Prostate gland (tissue), 2 donors: ENCODE data around the gene RGSL1. TPM values are rescaled to one million over a fixed set of nuclear protein-coding genes. Genes with fewer than 3 reads are reported as not detected.

Source experiments
- DNase-seq: peaks from one replicate; pipeline ENCODE4 v3.0.0-alpha.2; 2019; ENCODE audit warnings: low spot score
- H3K27ac ChIP-seq, 2 donors: fragments of 200-600 bp; sonication (generic); 2 replicates each; pipeline ENCODE4 v1.5.1; 2017 to 2019
- H3K27me3 ChIP-seq: fragments of 200-600 bp; sonication (generic); replicated peaks from 2 replicates; pipeline ENCODE4 v1.5.1; 2019; ENCODE audit not compliant: insufficient read depth
- H3K36me3 ChIP-seq, 2 donors: fragments of 200-600 bp; sonication (generic); 1 replicate in 1 of 2; 2 replicates in 1 of 2; pipeline versions ENCODE4 v1.5.1 to v1.8.1; 2017 to 2019
- H3K4me1 ChIP-seq: fragments of 200-600 bp; sonication (generic); replicated peaks from 2 replicates; pipeline ENCODE4 v1.5.1; 2019
- H3K4me3 ChIP-seq, 2 donors: fragments of 200-600 bp; sonication (generic); 2 replicates each; pipeline ENCODE4 v1.5.1; 2017 to 2019
- H3K9me3 ChIP-seq: fragments of 200-600 bp; sonication (generic); 2 replicates; pipeline ENCODE4 v1.5.1; 2017
- CTCF ChIP-seq, 4 experiments: fragments of 200-600 bp in 2 of 4; fragments of 450-650 bp in 2 of 4; sonication (generic) in 2 of 4; IDR thresholded peaks; 1 replicate in 3 of 4; 2 replicates in 1 of 4; pipeline ENCODE4 v1.5.1; 2016 to 2019; ENCODE audit warnings: antibody characterized with exemption in 4 of 4, mild to moderate bottlenecking in 2 of 4, moderate library complexity in 2 of 4
- POLR2A ChIP-seq: fragments of 450-650 bp; IDR thresholded peaks from one replicate; pipeline ENCODE4 v1.6.1; 2016; ENCODE audit warnings: antibody characterized with exemption, mild to moderate bottlenecking
- POLR2AphosphoS5 ChIP-seq: sonication (generic); formaldehyde crosslinking; IDR thresholded peaks from one replicate; pipeline ENCODE4 v1.6.1; 2017; ENCODE audit warnings: antibody characterized with exemption
- WGBS: methylation state at CpG from one replicate; pipeline ENCODE4 v1.1.5; 2018; 5-methylcytosine and 5-hydroxymethylcytosine counted together
- intact Hi-C: fragments of 100-400 bp; cut with DNase I; formaldehyde crosslinking; loops from one replicate; pipeline ENCODE4 v1.14.2; 2022
- total RNA-seq, 2 donors: library from RNA; depleted of rRNA; stranded (reverse); fragments of >200 nt; gene quantifications; one replicate each; pipeline ENCODE4 v1.1.0, GENCODE V29; 2016

The RGSL1 gene
- total RNA-seq, 2 donors from 2014 or later, result 1.2 TPM; not detected in 1

GRCh38 chr1:182575540-182576149 lies 125.7 kb downstream of the RGSL1 start:
- no peak for DNase-seq
- H3K9me3 ChIP-seq, result no peaks in the 10 kb centered on the region
- H3K27ac ChIP-seq, result no peak overlapping the region
- 88% methylated on average over 3 of the region's 3 CpGs for WGBS
- H3K4me1 ChIP-seq, result no peaks in the 10 kb centered on the region
- intact Hi-C loops, result no loop called here
- H3K36me3 ChIP-seq, result no peaks in the 10 kb centered on the region
- H3K27me3 ChIP-seq, result no peaks in the 10 kb centered on the region
- H3K4me3 ChIP-seq, result no peak overlapping the region
- TF ChIP-seq CTCF (IDR thresholded peaks at IDR 0.05) (no peak), POLR2AphosphoS5 (no peak), POLR2A (no peak)

GRCh38 chr1:182580736-182581135 lies 130.8 kb downstream of the RGSL1 start:
- H3K9me3 ChIP-seq, result no peaks in the 10 kb centered on the region
- H3K27ac ChIP-seq, result no peak overlapping the region
- no peak overlapping the region for H3K4me3 ChIP-seq
- no peak for TF ChIP-seq POLR2AphosphoS5
- TF ChIP-seq CTCF (IDR thresholded peaks at IDR 0.05), result no peak
- no peak for TF ChIP-seq POLR2A
- H3K36me3 ChIP-seq, result no peaks in the 10 kb centered on the region
- 85% methylated on average over 2 of the region's 2 CpGs for WGBS
- no peaks in the 10 kb centered on the region for H3K4me1 ChIP-seq
- intact Hi-C loops, result no loop called here
- H3K27me3 ChIP-seq, result no peaks in the 10 kb centered on the region
- DNase-seq, result no peak

- intact Hi-C loops, result loop anchor here (5.0 kb wide), 2 partner anchors 442 to 497 kb away; no protein-coding TSS in a partner anchor
- Histone ChIP-seq H3K9me3 (no peaks in the 10 kb centered on the region), H3K4me3 (no peak overlapping the region), H3K36me3 (no peaks in the 10 kb centered on the region), H3K27ac (no peak overlapping the region), H3K4me1 (no peaks in the 10 kb centered on the region), H3K27me3 (no peaks in the 10 kb centered on the region)
- TF ChIP-seq POLR2AphosphoS5, result no peak
- no peak for TF ChIP-seq CTCF (IDR thresholded peaks at IDR 0.05)
- no peak for TF ChIP-seq POLR2A
- WGBS, result 95% methylated on average over 4 of the region's 4 CpGs
- no peak for DNase-seq
These were observed 134.8 kb downstream of the RGSL1 start for GRCh38 chr1:182584746-182585145.

GRCh38 chr1:182586380-182586779 lies 136.4 kb downstream of the RGSL1 start:
- Histone ChIP-seq H3K36me3 (no peaks in the 10 kb centered on the region), H3K27me3 (no peaks in the 10 kb centered on the region), H3K4me3 (no peak overlapping the region), H3K9me3 (no peaks in the 10 kb centered on the region), H3K27ac (no peak overlapping the region), H3K4me1 (no peaks in the 10 kb centered on the region)
- no peak for TF ChIP-seq CTCF (IDR thresholded peaks at IDR 0.05)
- no peak for TF ChIP-seq POLR2AphosphoS5
- no peak for TF ChIP-seq POLR2A
- no peak for DNase-seq
- intact Hi-C loops, result loop anchor here (5.0 kb wide), 2 partner anchors 444 to 499 kb away; no protein-coding TSS in a partner anchor
- 93% methylated on average over 11 of the region's 11 CpGs for WGBS

GRCh38 chr1:182587093-182587492 lies 137.1 kb downstream of the RGSL1 start:
- intact Hi-C loops, result loop anchor here (5.0 kb wide), 2 partner anchors 445 to 500 kb away; no protein-coding TSS in a partner anchor

More at GRCh38 chr1:182587093-182587492, 137.1 kb downstream of the RGSL1 start:
- no peaks in the 10 kb centered on the region for H3K4me1 ChIP-seq
- H3K27me3 ChIP-seq, result no peaks in the 10 kb centered on the region
- TF ChIP-seq CTCF (IDR thresholded peaks at IDR 0.05), result no peak
- no peak for TF ChIP-seq POLR2A
- TF ChIP-seq POLR2AphosphoS5, result no peak
- no peak overlapping the region for H3K4me3 ChIP-seq
- no peaks in the 10 kb centered on the region for H3K36me3 ChIP-seq
- 0% methylated on average over 1 of the region's 1 CpG for WGBS
- DNase-seq, result no peak
- no peaks in the 10 kb centered on the region for H3K9me3 ChIP-seq
- H3K27ac ChIP-seq, result no peak overlapping the region
